WI38 (cell line): ENCODE data around the gene CCNYL1.
A peak's percentile ranks its signal among the peaks of the same experiment; 100 is the strongest.

Experiments used
- H3K4me3 ChIP-seq: 2 replicates; pipeline ENCODE4 v1.5.1; 2011; ENCODE audit warnings: low read depth, mild to moderate bottlenecking, control low read depth, low read length
- CTCF ChIP-seq: IDR thresholded peaks from 2 replicates; pipeline ENCODE4 v1.5.1; 2012; ENCODE audit warnings: low read depth, mild to moderate bottlenecking, control low read depth, low read length

The CCNYL1 gene

GRCh38 chr2:207764096-207764630, 52.7 kb downstream of the CCNYL1 start:
- no peak overlapping the region for H3K4me3 ChIP-seq
- TF ChIP-seq CTCF = no peak

- TF ChIP-seq CTCF = no peak
These were observed 54.1 kb downstream of the CCNYL1 start for GRCh38 chr2:207765547-207765946.

GRCh38 chr2:207766041-207766551, 54.7 kb downstream of the CCNYL1 start:
- no peak overlapping the region for H3K4me3 ChIP-seq
- TF ChIP-seq CTCF = no peak

More at GRCh38 chr2:207765547-207765946, 54.1 kb downstream of the CCNYL1 start:
- H3K4me3 ChIP-seq = no peak overlapping the region

GRCh38 chr2:207766697-207767460, 55.4 kb downstream of the CCNYL1 start:
- no peak for TF ChIP-seq CTCF
- no peak overlapping the region for H3K4me3 ChIP-seq

GRCh38 chr2:207767461-207768167, 56.2 kb downstream of the CCNYL1 start:
- TF ChIP-seq CTCF = peak; percentile 12; the same call in 1 of the 2 replicates
- peak overlapping the region; percentile 71 for H3K4me3 ChIP-seq

GRCh38 chr2:207768168-207768865, 56.9 kb downstream of the CCNYL1 start:
- TF ChIP-seq CTCF = no peak
- H3K4me3 ChIP-seq = peak overlapping the region; percentile 71
